PFSK-1 (cell line): Measurements from ENCODE around the gene IVNS1ABP.

Experiments used
- FOXP2 ChIP-seq: optimal IDR thresholded peaks from 2 replicates; pipeline ENCODE3; 2011; ENCODE audit warnings: borderline replicate concordance, control low read depth, inconsistent platforms; ENCODE audit not compliant: insufficient read depth; ENCODE audit errors: extremely low read length, extremely low read depth
- POLR2AphosphoS5 ChIP-seq: IDR thresholded peaks from 2 replicates; pipeline ENCODE4 v1.6.1; 2012; ENCODE audit warnings: low read depth, mild to moderate bottlenecking, control low read depth, low read length, moderate library complexity
- TAF1 ChIP-seq: IDR thresholded peaks from 2 replicates; pipeline ENCODE4 v1.6.1; 2012; ENCODE audit warnings: low read length, control low read depth, borderline replicate concordance; ENCODE audit not compliant: insufficient read depth
- TF ChIP-seq, protein P1 (sequence below), 2 experiments: IDR thresholded peaks; 2 replicates each; pipeline versions ENCODE4 v1.6.1 to v1.8.0; 2011 to 2012; ENCODE audit warnings: low read depth in 2 of 2, low read length in 2 of 2, control low read depth in 1 of 2, inconsistent platforms in 1 of 2, mild to moderate bottlenecking in 1 of 2, moderate library complexity in 1 of 2; ENCODE audit not compliant: insufficient read depth in 1 of 2

DNA sequence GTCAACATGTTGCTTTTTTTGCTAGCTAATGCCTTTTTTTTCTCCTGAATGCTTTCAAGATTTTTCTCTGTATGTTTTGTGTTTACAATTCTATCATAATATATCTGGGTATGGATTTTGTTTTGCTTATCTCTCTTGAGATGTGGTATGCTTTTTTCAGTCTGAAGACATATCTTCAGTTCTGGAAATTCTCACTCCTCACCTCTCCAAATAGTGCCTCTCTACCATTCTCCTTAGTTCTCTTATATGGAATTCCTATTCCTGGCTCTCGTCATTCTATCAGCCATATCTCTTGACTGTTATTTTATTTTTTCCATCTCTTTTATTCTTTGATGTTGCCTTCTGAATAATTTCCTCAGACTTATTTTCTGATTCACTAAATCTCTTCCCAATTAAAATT is 58.4 kb downstream of the IVNS1ABP start:
- TF ChIP-seq POLR2AphosphoS5 (no peak), FOXP2 (no peak), TAF1 (no peak)
- TF ChIP-seq, protein P1, sequence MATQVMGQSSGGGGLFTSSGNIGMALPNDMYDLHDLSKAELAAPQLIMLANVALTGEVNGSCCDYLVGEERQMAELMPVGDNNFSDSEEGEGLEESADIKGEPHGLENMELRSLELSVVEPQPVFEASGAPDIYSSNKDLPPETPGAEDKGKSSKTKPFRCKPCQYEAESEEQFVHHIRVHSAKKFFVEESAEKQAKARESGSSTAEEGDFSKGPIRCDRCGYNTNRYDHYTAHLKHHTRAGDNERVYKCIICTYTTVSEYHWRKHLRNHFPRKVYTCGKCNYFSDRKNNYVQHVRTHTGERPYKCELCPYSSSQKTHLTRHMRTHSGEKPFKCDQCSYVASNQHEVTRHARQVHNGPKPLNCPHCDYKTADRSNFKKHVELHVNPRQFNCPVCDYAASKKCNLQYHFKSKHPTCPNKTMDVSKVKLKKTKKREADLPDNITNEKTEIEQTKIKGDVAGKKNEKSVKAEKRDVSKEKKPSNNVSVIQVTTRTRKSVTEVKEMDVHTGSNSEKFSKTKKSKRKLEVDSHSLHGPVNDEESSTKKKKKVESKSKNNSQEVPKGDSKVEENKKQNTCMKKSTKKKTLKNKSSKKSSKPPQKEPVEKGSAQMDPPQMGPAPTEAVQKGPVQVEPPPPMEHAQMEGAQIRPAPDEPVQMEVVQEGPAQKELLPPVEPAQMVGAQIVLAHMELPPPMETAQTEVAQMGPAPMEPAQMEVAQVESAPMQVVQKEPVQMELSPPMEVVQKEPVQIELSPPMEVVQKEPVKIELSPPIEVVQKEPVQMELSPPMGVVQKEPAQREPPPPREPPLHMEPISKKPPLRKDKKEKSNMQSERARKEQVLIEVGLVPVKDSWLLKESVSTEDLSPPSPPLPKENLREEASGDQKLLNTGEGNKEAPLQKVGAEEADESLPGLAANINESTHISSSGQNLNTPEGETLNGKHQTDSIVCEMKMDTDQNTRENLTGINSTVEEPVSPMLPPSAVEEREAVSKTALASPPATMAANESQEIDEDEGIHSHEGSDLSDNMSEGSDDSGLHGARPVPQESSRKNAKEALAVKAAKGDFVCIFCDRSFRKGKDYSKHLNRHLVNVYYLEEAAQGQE (IDR thresholded peaks at IDR 0.05; ENCODE audit: insufficient read depth in 1 of 2, low read depth in 2 of 2, low read length in 2 of 2) = no peak
